Measurements from ENCODE around the gene TOX2.

- TF ChIP-seq FOXK2 (IDR thresholded peaks at IDR 0.05) (no peak), ZNF384 (IDR thresholded peaks at IDR 0.05) (no peak), LEF1 (IDR thresholded peaks at IDR 0.05; ENCODE audit: borderline replicate concordance) (no peak), BHLHE40 (IDR thresholded peaks at IDR 0.05; ENCODE audit: borderline replicate concordance) (no peak), PKNOX1 (IDR thresholded peaks at IDR 0.05) (no peak), HDGF (IDR thresholded peaks at IDR 0.05; ENCODE audit: borderline replicate concordance) (no peak), FOXM1 (IDR thresholded peaks at IDR 0.05; ENCODE audit: borderline replicate concordance) (no peak), ELF4 (IDR thresholded peaks at IDR 0.05) (no peak), SP1 (IDR thresholded peaks at IDR 0.05) (no peak), CTBP1 (IDR thresholded peaks at IDR 0.05; ENCODE audit: borderline replicate concordance) (no peak), NFRKB (IDR thresholded peaks at IDR 0.05) (no peak), ARNT (IDR thresholded peaks at IDR 0.05) (no peak)
Measured at GRCh38 chr20:43954704-43955061, 40.0 kb downstream of the TOX2 start.
